HG03108 (cell line): ENCODE results near the gene RTCB.

Experiments
- ATAC-seq: cut with Tn5 transposase; IDR thresholded peaks from one replicate; pipeline ENCODE4 v1.9.1; 2021; ENCODE audit warnings: moderate library complexity; ENCODE audit not compliant: unreplicated experiment

RTCB gene

DNA sequence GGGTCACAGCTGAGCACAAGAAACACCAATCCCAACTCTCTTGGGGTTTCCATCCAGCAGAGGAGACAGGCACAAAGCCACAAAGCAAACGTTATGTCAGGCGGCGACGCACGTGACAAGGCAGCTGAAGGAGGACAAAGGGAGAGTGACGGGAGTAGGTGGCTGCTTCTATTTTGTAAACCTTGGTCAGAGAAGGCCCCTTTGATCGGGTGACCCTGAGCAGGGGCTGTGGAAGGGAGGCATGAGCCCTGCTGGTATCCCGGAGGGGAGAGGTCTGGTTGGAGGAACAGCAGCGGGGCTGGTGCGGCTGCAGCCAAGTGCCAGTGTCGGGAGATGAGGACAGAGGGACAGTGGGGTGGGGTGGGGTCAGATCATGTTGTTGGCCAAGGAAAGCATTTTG lies 71.6 kb downstream of the RTCB start:
- ATAC-seq: no peak

DNA sequence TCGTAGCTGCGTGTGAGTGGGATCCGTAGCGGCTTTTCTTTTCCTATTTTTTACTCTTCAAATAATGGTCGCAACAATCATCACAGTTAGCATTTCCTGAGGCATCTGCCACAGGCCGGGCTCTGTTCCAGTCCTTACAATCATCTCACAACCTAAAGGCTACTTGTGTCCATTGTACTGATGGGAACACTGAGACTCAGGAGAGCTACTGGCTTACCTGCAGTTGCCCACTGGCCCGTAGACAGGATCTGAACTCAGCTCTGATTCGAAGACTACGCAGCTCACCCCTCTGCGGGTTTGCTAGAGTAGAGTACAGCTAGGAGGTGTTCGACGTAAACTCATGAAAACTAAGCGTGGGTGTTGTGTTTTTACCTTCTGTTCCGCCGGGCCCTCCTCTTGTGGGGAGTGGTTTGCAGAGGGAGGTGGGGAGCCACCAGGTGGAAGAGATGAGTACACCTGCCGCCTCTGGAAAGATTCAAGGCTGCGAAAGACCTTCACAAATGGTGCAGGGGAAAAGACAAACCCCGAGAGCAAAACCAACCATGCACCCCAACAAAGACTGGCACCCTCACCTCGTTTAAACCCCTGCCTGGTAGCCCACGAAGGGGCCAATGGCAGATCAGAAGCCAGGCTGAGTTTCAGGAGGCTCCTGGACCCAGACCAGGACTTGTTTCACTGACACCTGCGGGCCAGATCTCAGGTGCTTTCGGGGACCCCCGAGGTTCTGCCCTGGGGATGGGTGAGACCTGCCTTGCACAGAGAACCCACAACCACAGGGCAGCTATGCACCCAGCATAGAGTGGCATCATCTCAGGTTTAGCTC lies 72.6 kb downstream of the RTCB start:
- no peak for ATAC-seq

DNA sequence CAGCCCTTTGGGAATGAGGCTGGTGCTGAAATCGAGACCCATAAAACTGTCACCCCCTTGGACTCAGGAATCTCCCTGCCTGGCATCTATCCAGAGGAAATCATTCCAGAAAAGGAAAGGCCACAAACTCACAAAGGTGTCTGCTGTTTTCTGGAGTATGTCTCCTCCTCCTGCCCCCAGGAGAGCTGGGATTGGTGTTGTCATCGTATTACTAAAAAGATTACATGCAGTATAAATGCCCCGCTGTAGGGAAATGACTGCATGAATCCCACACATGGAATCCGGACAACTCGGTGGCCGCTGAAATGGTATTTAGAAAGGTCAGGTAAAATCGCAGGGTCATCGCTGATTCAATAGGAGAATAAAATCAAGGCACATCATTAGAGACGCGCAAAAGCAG lies 73.3 kb downstream of the RTCB start:
- ATAC-seq: no peak
